Measurements from ENCODE around the gene LILRB1.

- no peak for TF ChIP-seq CTCF (IDR thresholded peaks at IDR 0.05)
- TF ChIP-seq POLR2AphosphoS5 (IDR thresholded peaks at IDR 0.05) = no peak
- no peak for TF ChIP-seq POLR2A (IDR thresholded peaks at IDR 0.05)
Measured at GRCh38 chr19:54616057-54616456, 14.2 kb upstream of the LILRB1 start.
